Measurements from ENCODE around the gene DNM3.

DNA sequence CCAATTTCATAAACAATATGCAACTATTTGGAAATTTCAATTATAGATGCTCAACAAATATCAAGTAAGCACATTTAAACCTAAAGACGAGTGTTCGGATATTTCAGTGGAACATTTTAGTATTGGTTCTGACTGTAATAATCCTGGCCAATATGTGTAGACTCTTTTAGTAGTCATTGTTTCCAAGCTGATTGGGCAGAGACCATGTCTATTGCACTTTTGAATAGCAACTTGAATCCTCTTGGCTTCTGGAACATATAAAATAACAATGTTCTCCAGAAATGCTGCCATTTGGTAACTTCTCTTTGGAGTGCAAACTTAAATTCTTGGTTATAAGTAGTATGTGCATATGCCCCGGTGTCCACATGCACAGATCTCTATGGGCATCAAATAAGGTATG, 373.7 kb downstream of the DNM3 start:
- TF ChIP-seq, protein P1, sequence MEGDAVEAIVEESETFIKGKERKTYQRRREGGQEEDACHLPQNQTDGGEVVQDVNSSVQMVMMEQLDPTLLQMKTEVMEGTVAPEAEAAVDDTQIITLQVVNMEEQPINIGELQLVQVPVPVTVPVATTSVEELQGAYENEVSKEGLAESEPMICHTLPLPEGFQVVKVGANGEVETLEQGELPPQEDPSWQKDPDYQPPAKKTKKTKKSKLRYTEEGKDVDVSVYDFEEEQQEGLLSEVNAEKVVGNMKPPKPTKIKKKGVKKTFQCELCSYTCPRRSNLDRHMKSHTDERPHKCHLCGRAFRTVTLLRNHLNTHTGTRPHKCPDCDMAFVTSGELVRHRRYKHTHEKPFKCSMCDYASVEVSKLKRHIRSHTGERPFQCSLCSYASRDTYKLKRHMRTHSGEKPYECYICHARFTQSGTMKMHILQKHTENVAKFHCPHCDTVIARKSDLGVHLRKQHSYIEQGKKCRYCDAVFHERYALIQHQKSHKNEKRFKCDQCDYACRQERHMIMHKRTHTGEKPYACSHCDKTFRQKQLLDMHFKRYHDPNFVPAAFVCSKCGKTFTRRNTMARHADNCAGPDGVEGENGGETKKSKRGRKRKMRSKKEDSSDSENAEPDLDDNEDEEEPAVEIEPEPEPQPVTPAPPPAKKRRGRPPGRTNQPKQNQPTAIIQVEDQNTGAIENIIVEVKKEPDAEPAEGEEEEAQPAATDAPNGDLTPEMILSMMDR (IDR thresholded peaks at IDR 0.05; ENCODE audit: low read length) = no peak
- no peak for TF ChIP-seq EZH2phosphoT487 (IDR thresholded peaks at IDR 0.05; ENCODE audit: low read length)
